ENCODE data around the gene PGLYRP1.
A peak's percentile ranks its signal among the peaks of the same experiment; 100 is the strongest.

PGLYRP1 gene

DNA sequence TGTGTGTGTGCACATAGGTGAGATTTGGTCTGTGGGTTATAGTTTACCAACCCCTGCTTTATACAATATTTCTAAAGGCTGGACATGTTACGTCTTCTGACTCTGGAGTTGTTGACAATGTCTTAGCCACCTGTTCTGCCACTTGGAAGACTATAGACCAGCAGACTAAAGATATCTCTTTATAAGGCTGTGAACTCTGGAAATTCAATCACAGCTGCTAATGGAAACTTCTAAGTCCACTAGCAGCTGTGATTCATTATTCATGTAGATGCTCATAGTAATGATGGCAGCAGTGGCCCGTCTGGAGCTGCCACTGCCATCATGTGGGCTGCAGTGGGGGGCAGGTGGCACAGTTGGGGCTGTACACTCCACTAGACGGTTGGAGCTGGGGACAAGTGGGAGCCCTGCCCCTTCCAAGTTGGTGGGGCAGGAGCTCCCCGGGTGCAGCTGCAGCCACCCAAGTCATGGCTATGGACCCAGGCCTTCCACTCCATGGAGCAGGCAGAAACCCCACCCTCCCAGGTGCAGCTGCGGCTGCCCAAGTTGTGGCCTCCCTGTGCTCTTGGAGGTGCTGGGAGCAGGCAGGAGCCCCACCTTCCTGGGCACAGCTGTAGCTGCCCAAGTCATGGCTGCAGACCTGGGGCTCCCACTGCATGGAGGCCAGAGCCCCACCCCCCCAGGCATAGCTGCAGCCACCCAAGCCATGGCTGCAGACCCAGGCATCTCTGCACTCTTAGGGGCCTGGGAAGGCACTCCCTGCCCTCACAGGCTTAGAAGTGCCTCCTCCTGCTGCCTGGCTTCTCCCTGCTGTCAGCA is 9.1 kb upstream of the PGLYRP1 start:
- DNase-seq: no peak

DNA sequence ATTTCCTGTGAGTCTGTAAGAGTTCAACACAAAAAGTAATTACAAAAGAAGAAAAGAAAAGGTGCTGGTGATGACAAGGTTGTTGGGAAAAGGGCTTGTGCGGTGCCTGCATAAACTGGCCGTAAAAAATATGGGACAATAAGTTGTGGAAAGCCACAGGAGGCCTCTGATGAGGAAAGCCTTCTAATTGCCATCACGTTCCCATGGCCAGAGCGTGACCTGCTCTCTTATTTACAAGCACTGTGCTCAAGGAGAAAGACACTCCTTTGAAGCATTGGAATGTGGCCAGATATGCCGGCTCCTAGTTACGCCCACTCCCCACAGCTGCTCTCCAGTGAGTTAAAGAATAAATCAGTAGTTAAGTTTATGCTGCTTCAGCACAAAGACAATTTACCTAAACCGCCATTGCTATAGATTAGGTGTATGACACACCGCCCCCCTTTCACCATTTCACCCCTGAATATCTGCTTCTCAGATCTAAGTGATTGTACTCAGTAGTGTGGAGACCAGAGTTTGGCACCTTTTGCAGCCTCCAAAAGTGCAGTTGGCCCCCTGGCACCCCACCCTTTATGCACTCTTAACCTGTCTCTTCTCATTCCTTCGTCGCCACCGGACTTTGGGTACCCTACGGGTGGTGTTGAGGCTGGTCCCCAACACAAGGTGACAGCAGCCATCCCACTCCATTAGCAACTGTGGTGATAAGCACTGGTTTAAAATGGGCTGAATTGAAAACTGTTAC is 8.1 kb upstream of the PGLYRP1 start:
- DNase-seq: no peak

DNA sequence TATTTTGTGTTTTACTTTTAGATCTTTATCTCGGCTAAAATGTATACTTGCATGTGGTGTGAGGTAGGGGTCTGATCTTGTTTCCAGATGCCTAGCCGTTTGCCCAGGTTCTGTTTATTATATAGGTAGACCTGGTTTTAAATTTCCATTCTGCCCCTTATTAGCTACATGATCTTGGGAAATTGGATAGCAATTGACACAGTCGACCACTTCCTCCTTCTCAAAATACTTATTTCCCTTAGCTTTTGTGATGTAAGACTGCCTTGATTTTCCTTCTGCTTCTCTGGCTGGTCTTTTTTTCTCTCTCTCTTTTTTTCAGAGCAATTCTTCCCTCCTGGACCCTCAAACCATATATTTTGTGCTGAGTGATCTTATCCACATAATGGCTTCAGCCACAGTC is 3.0 kb upstream of the PGLYRP1 start:
- DNase-seq: no peak

DNA sequence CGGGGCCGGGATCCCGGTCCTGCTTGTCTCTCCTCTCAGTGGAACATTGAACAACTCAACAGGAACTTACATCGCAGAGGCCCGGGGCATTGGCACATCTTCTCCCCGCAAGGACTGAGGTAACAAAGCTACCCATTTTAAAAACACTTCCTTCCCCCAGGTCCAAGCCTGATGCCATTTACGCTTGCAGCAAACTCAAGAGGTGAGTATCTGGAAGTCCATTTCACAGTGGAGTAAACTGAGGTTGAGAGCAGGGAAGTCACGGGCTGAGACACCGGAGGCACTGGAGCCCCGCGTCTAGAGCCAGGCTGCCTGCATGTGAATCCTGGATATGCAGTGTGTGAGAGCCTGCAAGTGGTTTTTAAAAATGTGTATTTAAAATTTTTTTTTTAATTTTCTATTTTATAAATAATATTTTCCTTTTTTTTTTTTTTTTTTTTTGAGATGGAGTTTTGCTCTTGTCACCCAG is 492 bp upstream of the PGLYRP1 start:
- DNase-seq: no peak

DNA sequence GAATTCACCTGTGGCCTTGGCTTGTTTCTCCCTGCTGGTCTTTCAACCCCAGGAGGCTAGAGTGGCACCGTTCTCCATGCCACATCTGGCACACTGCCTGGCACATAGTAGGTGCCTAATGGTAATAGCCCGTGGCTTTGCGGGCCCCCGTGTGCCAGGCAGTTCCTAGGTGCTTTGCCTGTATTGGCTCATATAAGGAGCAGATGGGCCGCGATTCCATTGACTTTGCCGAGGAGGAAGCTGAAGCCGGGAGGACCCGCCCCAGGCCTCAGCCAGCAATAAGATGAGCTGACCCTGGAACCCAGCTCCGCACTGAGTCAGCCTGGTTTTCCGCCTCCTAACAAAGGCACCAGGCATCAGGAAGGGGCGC is 807 bp downstream of the PGLYRP1 start:
- no peak for DNase-seq

DNA sequence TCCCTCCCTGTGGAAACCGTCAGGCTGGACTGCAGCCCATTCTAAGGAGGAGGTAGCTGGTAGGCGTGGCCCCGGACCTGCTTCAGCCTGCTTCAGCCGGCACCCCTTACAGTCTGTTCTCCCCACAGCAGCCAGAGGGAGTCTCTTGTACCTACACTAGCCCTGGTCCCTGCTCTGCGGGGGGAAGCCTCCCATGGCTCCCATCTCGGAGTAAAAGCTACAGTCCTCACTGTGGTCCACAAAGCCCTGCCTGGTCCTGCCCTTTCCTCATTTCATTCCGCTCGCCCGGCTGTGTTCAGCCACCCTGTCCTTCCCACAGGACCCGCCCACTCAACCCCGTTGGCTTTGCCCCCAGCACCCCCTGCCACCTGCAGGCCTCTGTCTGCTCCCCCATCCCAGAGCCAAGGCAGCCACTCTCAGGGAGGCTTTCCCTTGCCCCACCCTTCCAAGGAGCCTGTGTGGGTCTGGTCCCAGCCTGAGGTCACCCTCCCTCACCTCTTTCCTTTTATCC is 1.3 kb downstream of the PGLYRP1 start:
- DNase-seq: no peak

DNA sequence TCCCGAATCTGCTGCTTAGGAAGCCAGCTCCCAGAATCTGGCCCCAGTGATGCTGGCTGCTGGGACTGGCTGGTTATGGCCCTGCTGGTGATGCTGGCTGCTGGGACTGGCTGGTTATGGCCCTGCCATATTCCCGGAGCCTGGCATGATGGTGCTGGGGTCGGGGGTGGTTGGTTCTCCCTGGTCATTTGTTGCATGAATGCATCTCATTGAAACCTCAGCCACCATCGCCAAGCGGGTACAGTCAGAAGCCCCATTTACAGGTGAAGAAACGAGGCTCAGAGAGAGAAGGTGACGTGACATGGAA is 2.1 kb downstream of the PGLYRP1 start:
- DNase-seq: no peak

DNA sequence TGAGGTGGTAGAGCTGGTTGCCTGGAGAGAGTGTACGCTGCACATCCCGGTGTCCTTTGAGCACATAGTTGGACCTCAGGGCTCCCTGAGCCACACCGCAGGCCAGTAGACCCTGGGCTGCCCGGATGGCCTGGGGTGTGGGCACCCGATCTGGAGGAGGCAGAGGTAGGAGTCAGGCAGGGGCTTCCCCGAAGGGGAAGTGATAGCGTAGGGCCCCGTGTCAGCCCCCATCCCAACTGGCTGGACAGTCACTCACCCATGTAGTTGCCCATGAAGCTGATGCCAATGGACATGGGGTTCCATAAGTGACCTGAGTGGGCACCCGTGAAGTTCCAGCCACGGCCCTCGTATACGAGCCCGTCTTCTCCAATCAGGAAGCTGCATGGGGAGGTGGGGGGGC is 3.6 kb downstream of the PGLYRP1 start:
- DNase-seq: no peak

DNA sequence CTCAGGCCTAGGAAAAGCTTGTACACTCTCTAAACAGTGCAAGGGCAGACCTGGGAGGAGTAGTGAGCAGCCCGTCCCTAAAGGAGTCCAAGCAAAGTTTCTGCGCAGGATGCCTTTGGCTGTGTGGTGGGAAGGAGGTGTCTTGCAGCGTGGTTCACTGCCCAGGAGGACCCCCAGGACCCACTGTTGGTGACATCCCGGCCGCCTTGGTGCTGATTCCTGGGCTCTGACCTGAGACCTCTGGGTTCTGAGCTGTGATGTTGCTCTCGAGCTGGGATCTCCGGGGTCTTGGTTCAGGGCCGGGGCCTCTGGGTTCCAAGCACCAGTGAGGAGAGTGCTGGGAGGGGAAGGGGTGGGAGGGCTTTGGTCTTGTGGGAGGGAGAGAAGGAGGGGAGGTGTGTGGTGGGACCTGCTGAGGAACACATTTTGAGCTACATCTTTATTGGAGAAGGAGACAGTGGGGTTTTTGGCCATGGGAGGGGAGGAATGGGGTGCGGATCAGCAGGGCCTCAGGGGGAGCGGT is 4.1 kb downstream of the PGLYRP1 start:
- no peak for DNase-seq

DNA sequence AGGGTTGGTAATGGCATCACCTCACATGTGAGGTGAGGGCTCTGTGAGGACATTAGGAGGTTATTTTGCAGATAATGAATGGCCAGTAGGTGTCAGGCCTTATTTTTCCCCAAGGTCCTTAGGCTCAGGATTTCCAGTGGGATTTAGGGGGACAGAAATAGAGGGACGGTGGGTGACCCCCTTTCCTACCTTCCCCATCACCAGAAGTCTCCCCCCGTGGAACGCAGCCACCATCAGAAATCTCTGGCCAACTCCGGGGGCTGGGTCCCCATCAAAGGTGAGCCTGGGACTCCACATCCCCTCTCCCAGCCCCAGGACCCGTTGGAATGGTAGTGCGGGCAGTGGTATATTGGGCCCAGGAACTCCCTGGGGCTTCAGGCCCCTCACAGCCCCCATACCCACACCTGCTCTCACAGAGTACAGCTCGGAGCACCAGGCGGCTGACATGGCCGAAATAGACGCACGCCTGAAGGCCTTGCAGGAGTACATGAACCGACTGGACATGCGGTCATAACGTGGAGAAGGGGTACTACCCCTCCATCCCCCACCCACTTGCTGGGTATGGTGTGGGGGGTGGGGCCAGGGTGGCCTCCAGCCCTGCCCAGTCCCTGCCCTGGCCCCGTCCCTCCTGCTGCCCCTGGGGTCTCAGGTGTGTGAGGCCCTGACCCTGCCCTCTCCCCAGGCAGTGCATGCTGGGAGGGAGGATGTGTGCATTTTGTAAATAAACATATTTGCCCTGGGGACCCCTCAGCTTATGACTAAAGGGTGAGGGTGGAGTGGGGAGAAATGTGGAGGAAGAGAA is 4.8 kb downstream of the PGLYRP1 start:
- DNase-seq: no peak

DNA sequence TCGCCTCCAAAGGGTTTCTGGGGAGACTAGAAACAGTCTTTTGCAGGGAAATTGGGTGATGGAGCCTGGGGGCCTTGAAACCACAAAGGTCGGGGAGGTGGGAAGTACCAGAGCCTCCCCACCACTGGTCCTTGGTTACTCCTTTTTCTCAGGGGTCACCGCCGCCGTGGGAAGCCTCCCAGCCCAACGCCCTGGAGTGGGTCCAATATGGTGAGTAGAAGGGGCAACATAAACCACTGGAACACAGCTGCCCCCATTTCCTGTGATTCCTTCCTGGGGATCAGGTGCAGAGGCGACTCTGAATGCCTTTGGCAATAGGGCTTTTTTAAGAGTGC is 5.8 kb downstream of the PGLYRP1 start:
- no peak for DNase-seq

DNA sequence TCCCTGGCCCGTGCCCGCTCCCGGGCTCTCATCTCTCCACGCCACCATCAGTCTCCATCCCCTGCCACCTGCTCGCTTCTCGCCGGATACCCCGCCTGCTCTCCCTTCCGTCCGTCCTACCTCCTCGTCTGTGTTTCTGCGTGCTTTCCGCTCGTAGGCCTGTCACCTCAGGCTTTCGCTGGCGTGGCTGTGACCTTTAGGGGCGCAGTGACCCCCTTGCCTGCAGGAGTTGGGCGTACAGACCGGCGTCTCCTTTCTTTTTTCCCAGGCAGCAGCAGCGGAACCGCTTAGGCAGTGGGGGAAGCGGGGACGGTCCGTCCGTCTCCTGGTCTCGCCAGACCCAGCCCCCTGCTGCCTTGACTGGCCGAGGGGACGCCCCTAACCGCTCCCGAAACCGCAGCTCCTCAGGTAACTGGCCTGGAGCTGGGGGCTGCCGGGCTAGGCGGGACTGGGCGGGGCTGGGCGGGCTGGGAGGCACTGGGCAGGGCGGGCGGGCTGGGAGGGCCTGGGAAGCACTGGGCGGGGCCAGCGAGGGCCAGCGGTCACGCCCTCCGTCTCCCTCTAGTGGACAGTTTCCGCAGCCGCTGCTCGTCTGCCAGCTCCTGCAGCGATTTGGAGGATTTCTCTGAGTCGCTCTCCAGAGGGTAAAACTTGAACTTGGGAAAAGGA is 6.3 kb downstream of the PGLYRP1 start:
- DNase-seq: peak; percentile 88

DNA sequence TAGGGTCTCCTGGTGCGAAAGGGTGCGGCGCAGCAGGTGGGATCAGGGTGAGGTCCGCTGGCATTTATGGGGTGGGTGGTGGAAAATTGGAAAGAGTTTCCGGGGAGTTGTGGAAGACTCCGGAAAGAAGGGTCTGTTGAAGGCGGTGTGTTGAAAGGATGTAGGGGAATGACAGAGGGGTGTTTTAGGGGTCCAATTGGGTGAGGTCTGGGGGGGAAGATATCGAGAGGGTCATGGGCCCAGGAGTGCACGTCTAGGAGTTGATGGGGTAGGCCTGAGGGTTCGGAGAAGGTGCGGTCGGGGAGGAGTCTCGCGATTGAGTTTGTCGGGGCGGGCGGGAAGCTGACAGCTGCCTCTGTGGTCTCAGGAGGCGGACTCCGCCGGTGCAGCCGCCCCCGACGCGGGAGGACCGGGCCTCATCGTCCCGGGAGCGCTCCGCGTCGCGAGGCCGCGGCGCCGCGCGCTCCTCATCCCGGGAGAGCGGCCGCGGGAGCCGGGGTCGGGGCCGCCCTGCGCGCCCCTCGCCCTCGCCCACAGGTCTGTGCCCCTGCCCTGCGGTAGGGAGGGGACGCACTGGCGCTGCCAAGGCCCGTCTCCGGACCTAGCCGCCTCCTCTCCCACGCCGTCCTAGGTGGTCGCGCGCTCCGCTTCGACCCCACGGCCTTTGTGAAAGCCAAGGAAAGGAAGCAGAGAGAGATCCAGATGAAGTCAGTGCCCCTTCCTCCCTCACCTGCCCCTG is 7.0 kb downstream of the PGLYRP1 start:
- peak; percentile 56 for DNase-seq

DNA sequence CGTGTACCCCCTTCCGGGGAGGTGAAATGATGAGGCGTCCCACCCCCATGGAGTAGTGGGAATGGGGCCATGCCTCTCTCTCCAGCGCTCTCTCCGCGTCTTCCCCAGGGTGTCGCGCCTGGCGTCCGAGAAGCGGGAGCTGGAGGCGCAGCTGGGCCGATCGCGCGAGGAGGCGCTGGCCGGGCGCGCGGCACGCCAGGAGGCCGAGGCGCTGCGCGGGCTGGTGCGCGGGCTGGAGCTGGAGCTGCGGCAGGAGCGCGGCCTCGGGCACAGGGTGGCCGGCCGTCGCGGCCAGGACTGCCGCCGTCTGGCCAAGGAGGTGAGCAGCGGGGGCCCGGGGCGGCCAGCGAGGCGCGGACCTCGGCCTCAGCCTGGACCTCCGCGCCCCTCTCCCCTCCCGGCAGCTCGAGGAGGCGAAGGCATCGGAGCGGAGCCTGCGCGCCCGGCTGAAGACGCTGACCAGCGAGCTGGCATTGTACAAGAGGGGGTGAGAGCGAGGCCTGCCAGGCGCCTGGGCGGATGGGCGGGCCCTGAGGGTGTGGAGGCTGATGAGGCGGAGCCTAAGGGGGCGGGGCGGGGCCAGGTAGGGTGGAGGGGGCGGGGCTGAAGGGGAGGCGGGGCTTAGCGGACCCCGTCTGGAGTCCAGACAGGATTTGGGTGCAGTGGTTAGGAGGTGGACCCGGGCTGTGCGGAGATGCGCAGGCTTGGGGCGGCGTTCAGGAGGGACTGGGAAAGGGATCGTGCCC is 7.7 kb downstream of the PGLYRP1 start:
- DNase-seq: peak; percentile 79

DNA sequence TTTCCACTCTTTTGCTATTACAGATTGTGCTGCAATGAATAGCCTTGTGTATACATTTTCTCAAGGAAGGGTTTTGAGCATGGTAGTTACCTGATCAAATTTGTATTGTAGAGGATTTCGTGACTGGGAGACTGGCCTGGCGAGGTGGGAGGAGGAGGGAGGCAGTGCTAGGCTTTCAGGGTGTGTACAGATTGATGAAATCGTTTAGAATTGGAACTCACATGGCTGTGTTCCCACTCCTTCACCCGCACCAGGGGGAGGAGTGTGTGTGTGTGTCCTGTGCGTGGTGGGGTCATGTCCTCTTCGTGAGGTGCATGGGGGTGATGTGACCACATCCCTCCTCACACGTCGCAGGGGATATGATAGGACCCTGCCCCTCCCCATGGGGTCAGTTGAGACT is 8.3 kb downstream of the PGLYRP1 start:
- DNase-seq: no peak

DNA sequence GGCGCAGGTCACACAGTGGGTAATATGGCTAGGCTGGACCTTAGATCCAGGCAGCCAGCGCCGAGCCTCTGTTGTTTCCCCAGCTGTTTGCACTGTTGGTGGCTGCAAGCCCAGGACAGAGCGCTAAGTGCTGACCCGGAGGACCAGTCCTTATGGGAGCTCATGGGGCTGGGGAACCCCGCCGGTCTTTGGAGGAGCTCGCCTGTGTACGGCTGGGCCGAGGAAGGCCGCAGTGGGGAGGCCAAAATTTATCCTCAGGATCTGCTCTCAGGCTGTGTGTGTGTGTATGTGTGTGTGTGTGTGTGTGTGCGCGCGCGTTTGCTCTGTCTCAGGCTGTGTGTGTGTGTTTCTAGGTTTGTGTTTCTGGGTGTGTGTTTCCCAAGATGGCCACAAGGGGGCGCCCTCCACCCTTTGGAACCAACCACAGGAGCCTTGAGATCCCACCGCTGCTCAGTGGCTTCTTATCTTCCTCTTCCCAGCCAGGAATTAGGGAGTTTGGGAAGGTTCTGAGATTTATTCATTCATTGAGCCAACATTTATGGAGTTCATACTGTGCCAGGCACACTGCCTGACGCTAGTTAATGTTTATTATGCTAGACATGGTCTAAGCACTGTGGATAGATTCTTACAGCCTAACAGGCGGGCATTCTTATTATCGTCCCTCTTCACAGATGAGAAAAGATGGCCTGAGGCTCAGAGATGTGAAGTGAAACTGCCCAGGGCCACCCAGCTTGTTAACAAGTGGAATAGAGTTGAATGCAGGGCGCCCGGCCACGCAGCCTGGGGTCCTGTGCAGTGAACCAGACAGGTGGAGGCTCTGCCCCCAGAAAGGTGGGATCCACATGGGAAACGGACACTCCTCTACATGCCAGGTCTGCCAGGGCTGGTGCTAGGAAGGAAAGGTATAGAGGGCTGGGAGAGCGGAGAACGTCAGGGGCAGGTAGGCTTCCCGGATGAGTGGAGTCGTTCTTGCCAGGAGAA is 13.0 kb downstream of the PGLYRP1 start:
- peak; percentile 73 for DNase-seq

DNA sequence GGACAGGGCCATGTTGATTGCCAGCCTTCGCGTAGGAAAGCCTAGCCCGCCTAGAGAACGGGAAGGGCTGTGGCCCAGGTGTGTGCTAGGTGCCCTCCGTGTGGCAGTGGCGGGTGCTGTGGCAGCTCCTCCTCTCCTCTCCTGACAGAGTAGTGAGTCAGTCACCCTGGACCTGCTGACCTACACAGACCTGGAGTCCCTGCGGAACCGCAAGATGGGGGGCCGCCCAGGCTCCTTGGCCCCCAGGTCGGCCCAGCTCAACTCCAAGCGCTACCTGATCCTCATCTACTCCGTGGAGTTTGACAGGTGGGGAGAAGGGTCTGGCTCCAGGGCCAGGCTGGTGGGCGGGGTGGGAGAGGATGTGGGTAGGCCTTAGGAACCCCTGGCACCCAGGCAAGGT is 16.4 kb downstream of the PGLYRP1 start:
- DNase-seq: no peak

DNA sequence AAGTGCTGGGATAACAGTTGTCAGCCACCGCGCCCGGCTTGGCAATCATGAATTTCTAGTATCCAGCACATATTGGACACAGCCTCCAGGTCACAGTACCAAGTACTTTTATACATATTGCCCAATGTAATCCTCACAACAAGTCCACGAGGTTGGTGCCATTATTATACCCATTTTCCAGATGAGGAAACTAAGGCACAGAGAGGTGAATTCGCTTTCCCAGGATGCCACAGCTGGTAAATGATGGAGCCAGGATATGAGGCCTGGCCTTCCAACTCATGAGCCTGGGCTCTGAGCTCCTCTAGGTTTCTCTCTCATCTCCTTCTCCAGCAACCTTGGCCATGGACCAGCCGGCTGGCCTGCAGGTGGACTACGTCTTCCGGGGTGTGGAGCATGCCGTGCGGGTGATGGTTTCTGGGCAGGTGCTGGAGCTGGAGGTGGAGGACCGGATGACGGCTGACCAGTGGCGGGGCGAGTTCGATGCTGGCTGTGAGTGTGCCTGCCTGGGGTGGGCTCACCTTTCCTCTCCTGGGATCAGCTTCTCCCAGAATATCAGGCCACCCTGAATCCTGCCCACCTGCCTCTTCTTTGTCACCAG is 20.1 kb downstream of the PGLYRP1 start:
- DNase-seq: no peak

DNA sequence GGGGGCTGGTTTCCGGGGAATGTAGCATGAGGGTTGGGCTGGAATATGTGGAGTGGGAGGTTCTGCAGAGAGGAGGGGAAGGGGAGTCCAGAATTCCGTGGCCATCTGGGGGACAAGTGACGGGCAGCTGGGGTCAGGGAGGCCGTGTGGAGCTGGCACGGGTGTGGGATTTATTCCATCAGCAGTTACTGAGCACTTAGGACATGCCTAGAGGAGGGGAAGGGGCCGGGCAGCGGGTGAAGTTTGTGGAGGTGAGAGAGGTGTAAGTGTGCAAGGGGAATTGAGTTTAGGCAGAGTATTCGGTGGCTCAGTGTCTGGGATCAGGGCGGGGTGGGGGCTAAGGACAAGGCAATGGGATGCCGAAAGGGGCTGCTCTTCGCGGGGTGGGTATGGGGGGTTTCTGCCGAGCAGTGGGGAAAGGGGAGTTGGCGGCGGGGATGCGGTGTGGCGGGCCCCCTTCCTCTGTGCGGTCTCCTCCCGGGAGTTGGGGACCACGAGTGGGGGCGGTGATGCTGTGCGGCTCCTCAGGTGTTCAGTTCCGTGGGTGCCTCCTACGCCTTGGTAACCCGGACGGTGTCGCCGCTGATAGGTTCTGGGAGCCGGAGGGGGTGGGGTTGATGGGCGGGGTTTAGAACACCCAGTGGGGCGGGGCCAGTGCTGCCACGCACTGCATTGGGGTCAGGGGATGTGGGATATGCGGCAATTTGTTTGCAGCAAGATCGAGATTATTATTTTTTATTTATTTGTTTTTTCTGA is 22.2 kb downstream of the PGLYRP1 start:
- peak; percentile 89 for DNase-seq

Data from CD4-positive, alpha-beta T cell treated with Interleukin-6 for 4 hours (primary cell).